Retina (tissue), 1 donor: ENCODE data around the gene TWIST1.

ENCODE experiments used
- DNase-seq: peaks from one replicate; pipeline ENCODE4 v3.0.0-alpha.2; 2016

Gene TWIST1

GRCh38 chr7:19113002-19113350 lies 4.5 kb downstream of the TWIST1 start:
- no peak for DNase-seq

DNA sequence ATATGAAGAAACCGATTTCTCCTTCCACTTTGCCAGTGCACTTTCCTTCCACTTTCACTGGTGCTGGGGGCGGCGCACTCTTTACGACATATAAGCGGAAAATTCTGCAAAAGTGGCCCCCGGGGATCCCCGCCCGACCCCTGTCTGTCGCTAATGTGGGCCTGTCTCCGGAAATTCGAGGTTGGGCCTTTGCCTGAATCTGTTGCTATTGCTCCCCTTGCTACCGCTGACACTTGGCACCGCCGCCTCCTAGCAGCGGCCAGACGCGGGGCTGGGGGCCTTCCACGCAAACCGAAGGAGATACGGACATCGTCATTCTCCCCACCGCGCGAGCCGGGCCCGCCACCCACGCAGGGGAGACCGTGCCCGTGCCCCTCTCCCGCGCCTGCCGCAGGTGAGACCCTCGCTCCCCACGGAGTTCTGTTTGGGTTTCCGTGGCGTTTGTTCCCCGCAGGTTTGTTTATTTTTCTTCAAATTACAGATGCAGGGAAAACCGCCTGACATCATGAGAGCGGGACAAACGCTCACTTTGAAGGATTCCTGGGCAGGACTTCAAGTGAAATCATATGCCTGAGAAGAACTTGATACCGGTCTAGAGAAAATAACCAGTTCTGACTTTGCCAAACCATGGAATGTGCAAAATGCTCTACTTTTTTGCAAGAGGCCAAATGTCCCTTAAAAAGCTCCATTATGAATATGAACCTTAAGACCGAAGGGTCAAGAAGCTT lies 5.0 kb downstream of the TWIST1 start:
- peak; percentile 78 for DNase-seq

DNA sequence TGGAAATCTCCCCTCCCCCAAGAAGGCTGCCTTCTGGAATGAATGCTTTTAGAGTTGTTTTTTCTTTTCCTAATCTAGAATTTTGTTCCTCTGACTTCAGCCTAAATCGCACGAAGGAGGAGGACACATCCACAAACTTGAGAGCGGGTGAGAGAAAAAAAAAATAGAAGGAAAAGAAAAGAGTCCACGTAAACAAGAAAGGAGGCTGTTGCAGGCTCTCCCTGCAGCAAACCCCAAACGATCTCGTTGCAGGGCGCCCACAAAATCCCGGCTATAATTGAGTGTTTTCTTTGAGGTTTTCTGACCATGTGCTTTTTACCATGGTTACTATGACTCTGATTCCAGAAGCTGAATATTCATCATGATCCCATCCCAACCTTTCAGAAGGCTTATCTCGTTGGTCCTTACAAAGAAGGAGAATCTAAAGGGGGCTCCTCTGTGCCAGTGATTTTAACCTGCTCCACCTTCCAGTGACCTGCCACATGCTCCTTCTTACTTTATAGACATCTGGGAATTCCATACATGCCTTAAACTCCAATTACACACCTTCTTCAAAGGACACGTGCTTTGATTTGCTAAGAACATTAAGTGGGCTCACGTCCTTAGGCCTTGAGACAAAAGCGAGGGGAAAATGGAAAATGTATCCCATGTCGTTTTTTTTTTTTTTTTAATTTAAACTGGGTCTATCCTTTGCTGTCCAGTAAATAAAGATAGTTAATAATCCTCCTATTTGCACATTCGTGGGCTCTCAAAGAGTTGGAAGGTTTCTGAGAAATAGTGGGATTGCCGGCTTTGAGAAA lies 5.8 kb downstream of the TWIST1 start:
- DNase-seq, result peak; percentile 69

DNA sequence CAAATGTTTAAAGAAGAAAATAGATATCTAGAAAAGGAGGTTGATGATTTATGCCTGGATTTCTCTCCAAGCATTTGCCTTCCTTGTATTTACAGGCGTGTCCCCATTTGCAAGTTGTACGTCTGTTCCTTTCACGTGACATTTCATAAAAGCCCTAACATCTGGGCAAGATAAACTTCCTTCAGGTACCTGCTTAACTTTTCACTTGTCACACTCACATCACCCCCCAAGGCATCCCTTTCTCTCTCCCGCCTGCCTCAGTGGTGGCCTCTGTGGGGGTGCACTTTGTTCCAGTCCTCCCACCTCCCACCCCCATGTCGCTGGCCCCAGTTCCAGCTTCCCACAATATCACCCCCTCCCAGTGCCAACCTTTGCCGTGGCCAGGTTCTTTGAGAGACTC lies 6.7 kb downstream of the TWIST1 start:
- DNase-seq, result no peak

- peak; percentile 60 for DNase-seq
Measured at GRCh38 chr7:19110026-19110730, 7.3 kb downstream of the TWIST1 start.

- peak; percentile 56 for DNase-seq
Measured at GRCh38 chr7:19109000-19109946, 8.2 kb downstream of the TWIST1 start.

DNA sequence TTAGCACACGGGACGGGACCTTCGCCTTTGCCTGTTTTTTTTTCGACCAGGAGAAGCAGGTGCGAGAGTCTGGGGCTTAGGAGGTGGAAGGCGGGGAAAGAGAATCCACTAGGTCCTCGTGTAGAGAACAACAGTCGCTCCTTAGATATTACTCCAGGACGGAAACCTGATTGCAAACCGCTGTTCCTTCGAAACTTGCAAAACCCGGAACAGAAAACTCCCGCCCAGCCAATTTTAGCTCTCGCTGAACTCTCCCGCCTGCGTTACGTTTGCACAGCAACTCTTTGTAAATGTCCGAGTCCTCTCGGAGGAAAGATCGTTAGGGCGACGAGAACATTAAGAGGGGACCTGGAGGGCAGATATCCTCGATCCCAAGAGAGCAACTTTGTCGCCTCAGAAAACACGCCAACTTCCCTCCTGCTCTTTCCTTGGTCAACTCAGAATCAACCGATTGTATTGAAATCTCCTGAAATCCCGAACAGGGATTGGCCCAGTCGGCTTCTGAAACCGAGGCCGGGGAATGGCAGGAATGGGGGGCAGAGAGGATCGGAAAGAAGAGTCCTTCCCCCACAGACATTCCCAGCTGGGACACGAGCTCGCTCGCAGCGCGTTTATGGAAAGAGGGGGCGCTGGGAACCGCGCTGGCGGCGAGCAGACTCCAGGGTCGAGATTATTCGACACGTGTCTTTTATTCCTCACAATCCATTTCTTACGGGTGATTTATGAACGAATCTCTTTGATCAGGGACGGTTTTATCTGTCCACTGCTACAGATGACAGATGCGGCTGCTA lies 9.9 kb downstream of the TWIST1 start:
- DNase-seq, result peak; percentile 85

GRCh38 chr7:19107081-19107355 lies 10.4 kb downstream of the TWIST1 start:
- no peak for DNase-seq

- peak; percentile 73 for DNase-seq
Measured at GRCh38 chr7:19106241-19107080, 11.0 kb downstream of the TWIST1 start.

DNA sequence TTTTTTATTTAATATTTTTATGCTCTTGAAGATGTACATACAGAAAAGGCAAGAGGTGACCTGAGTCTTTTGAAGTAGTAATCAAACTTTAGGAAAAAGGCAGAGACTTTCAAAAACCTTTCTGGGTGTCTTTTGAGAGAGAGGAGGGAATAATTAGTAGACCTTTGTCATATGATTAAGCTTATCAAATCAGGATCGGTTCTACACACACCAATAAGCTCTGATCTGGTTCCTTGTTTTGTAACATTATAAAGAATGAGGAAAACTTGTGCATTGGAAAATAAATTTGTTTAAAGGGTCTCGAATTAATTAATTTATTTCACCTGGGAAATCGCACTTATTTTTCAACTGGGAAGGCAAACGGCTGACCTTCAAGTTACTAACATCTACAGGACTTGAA lies 11.9 kb downstream of the TWIST1 start:
- DNase-seq, result no peak

DNA sequence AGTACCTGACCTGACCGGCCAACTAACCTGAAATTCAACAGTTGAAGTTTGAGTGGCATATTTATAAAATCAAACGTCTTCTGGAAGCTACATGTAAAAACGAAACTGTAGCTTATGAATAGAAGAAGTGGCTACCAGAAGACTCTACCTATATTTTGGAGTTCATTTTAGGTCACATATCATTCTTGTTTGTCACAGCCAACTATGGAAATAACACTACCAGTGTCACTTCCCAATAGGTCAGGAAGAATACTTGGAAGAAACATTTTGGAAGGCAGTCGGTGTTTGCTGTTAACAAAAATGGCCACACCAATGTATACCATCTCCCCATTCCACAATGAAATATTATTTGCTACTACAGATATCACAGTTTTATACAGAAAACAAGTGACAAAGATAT lies 12.6 kb downstream of the TWIST1 start:
- DNase-seq, result peak; percentile 27

GRCh38 chr7:19102884-19103283 lies 14.6 kb downstream of the TWIST1 start:
- no peak for DNase-seq

GRCh38 chr7:19101909-19102308 lies 15.5 kb downstream of the TWIST1 start:
- DNase-seq, result no peak

DNA sequence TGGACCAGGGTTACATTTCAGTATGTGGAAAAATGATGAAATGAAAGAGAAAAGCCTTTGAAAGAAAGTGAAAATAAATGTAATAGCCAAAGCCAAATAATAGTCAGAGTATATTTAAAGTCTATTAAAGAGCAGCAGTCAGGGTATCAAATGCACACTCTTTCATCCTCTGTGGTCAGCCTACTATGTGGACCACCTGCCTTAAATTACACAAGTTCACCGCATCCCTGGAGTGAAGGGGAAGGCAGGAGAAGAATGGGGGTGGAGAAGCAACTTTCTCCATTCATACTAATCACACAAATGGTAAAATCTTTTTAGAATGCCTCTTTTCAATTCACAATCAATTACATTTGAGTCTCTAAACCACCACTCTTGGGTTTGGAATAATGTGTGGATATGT lies 16.0 kb downstream of the TWIST1 start:
- DNase-seq, result no peak

- DNase-seq, result no peak
Measured at GRCh38 chr7:19099924-19100323, 17.5 kb downstream of the TWIST1 start.

GRCh38 chr7:19099194-19099593 lies 18.2 kb downstream of the TWIST1 start:
- DNase-seq, result no peak

DNA sequence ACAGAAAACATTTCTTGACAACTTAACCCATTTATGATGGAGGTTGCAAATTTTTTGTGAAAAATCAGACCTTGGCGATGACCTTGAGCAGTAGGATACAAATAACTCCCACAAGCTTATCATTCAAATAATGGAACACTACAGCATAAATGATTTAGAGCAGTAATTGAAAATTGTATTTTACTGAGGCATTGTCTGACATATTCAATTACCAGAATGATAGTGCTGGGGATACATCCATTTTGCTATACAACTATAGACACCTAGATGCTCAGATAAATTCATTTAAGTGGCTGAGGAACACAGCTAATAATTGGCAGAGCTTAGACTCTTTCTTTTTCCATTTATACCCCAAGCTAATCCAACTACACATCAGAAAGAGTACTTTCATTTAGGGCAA lies 18.9 kb downstream of the TWIST1 start:
- no peak for DNase-seq

- no peak for DNase-seq
Measured at GRCh38 chr7:19097165-19098055, 20.0 kb downstream of the TWIST1 start.

DNA sequence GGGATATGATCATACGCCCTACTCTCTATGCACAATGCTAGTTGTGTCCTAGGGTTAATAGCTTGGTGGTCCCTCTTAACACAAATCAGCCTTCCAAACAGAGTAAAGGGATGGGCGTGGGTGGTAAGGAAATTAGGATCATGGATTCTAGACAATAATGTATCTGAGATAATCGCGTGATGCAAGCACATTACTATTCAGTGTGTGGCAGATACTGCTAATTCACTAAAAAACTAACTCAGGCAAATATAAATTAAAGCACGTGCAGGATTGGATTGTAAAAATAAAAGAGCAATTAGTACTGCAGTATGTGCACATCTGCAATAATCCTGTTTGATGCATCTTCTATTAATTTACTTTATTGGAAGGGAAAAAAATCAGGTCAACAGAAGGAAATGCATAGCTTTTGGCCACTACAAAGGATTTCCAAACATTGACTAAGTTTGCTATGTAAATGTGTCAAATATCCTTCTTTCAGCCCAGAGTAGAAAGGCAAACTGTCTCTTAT lies 22.0 kb downstream of the TWIST1 start:
- DNase-seq, result no peak
